Natural killer cell (primary cell): ENCODE results near the gene TBCK. TPM values are rescaled to one million over a fixed set of nuclear protein-coding genes. Genes with fewer than 3 reads are reported as not detected.

ENCODE experiments used
- ATAC-seq, 3 donors: fragments of 150-1000 bp in 2 of 3; fragments of 200-7000 bp in 1 of 3; cut with Tn5 transposase; 1 replicate in 1 of 3; 2 replicates in 2 of 3; pipeline ENCODE4 v1.10.0; 2021; ENCODE audit warnings: mild to moderate bottlenecking in 2 of 3, moderate library complexity in 2 of 3
- DNase-seq, 2 donors: peaks; one replicate each; pipeline versions ENCODE4 v3.0.0 to v3.0.0-alpha.2; 2013 to 2021; ENCODE audit warnings: mixed read lengths in 1 of 2
- H3K27ac ChIP-seq: one replicate; pipeline ENCODE4 v1.5.1; 2013; ENCODE audit warnings: mild to moderate bottlenecking, low read length
- H3K27me3 ChIP-seq: one replicate; pipeline ENCODE4 v1.6.1; 2013; ENCODE audit warnings: low read length; ENCODE audit not compliant: control insufficient read depth, insufficient read depth
- H3K36me3 ChIP-seq: one replicate; pipeline ENCODE4 v1.6.1; 2013; ENCODE audit warnings: low read length; ENCODE audit not compliant: control insufficient read depth, insufficient read depth
- H3K4me1 ChIP-seq: one replicate; pipeline ENCODE4 v1.6.1; 2013; ENCODE audit warnings: low read length; ENCODE audit not compliant: control insufficient read depth, insufficient read depth
- H3K4me3 ChIP-seq: one replicate; pipeline ENCODE4 v1.5.1; 2013; ENCODE audit warnings: low read length
- H3K9me3 ChIP-seq: one replicate; pipeline ENCODE4 v1.6.1; 2013; ENCODE audit warnings: low read length; ENCODE audit not compliant: control insufficient read depth, insufficient read depth
- H3K27ac Mint-ChIP-seq, 2 donors: one replicate each; pipeline ENCODE4 v1.8.0; 2022; ENCODE audit warnings: mild to moderate bottlenecking in 2 of 2, mixed read lengths in 2 of 2, moderate library complexity in 1 of 2
- H3K27me3 Mint-ChIP-seq, 2 donors: one replicate each; pipeline ENCODE4 v1.8.0; 2022; ENCODE audit warnings: low read depth in 2 of 2, mixed read lengths in 2 of 2
- H3K36me3 Mint-ChIP-seq: one replicate; pipeline ENCODE4 v1.8.0; 2022; ENCODE audit warnings: mixed read lengths
- H3K4me1 Mint-ChIP-seq, 2 donors: one replicate each; pipeline ENCODE4 v1.8.0; 2022; ENCODE audit warnings: mixed read lengths in 2 of 2
- H3K4me3 Mint-ChIP-seq: one replicate; pipeline ENCODE4 v1.8.0; 2022; ENCODE audit warnings: mild to moderate bottlenecking, moderate library complexity, mixed read lengths
- H3K9me3 Mint-ChIP-seq, 2 donors: one replicate each; pipeline ENCODE4 v1.8.0; 2022; ENCODE audit warnings: mixed read lengths in 2 of 2
- CTCF ChIP-seq: fragments of 200-600 bp; IDR thresholded peaks from one replicate; pipeline ENCODE4 v1.8.0; 2022; ENCODE audit warnings: antibody characterized with exemption
- WGBS: methylation state at CpG from one replicate; pipeline ENCODE4 v1.1.7; 2013; ENCODE audit warnings: missing lambda C conversion rate; ENCODE audit not compliant: insufficient coverage; 5-methylcytosine and 5-hydroxymethylcytosine counted together
- intact Hi-C: fragments of 100-400 bp; cut with micrococcal nuclease; formaldehyde crosslinking; loops from one replicate; pipeline ENCODE4 v1.14.2; 2022
- total RNA-seq, 4 donors: library from RNA; stranded (reverse); fragments of 120-200 nt in 1 of 4; gene quantifications; one replicate each; pipeline versions ENCODE4 v1.2.3 to v1.2.4, GENCODE V29; 2013 to 2022

TBCK gene
- total RNA-seq, 3 donors from 2014 or later (not counting 1 experiment from before 2014, with no cell fraction given): 49.5 to 78.5 (median 54.2) TPM

DNA sequence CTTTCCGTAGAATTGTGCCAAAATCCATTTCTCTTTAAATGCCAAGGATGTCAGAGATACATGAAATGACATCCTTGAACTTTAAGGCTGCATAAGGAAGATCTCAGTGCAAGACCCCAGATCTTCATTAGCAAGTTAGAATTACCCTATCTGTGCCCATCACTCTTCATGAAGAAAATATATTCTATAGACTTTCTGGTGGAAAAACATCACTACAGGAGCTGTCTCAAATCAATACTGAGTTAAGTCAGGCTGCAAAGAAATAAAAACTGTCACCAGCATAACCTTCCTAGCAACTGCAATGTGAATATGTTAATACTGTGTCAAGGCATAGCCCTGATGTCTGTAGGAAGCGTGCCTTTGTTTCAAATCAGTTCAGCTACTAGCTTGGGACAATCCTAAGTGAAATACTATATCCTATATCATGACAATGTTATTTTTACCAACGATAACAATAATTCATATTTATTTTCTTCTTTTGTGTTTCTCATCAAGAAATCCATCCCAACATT is 173.3 kb downstream of the TBCK start:
- Mint-ChIP-seq H3K4me3 (no peak overlapping the region), H3K4me1 (no peaks in the 10 kb centered on the region), H3K36me3 (peaks cover 13% of the 10 kb centered on the region), H3K27me3 (no peaks in the 10 kb centered on the region), H3K9me3 (peaks cover 3 to 7% of the 10 kb centered on the region in 2 donors), H3K27ac (no peak overlapping the region)
- Histone ChIP-seq H3K4me3 (no peak overlapping the region), H3K9me3 (no peaks in the 10 kb centered on the region), H3K4me1 (no peaks in the 10 kb centered on the region), H3K27me3 (no peaks in the 10 kb centered on the region), H3K27ac (no peak overlapping the region), H3K36me3 (no peaks in the 10 kb centered on the region)
- intact Hi-C loops: no loop called here
- no peak for DNase-seq
- no peak for ATAC-seq
- WGBS: 98% methylated on average over 3 of the region's 3 CpGs
- no peak for TF ChIP-seq CTCF

DNA sequence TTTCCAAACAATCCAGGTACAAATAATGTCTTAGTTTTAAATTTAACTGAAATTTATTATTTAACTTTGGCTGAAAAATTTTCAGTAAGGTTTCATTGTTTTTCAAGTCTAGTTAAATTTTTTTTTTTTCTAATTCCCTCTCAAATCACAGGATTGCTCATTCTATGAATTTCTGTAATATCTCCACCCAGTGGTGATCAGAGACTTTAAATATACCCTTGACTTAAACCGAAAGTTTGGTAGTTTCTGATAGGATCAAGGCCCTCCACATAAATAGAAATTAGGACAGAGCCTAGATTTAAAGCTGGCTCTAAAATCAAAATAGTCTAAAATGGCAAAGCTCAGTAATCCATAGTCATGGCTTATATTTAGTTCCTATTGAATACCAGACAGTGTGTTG is 175.4 kb downstream of the TBCK start:
- no peaks in the 10 kb centered on the region for H3K9me3 ChIP-seq
- ATAC-seq: no peak
- no peak overlapping the region for H3K27ac ChIP-seq
- no peak for DNase-seq
- Mint-ChIP-seq H3K27ac (no peak overlapping the region), H3K4me1 (peaks cover 5 to 6% of the 10 kb centered on the region in 2 donors), H3K27me3 (no peaks in the 10 kb centered on the region), H3K4me3 (no peak overlapping the region), H3K9me3 (no peaks in the 10 kb centered on the region), H3K36me3 (peaks cover 7% of the 10 kb centered on the region)
- 100% methylated on average over 1 of the region's 1 CpG for WGBS
- TF ChIP-seq CTCF: no peak
- intact Hi-C loops: no loop called here
- no peak overlapping the region for H3K4me3 ChIP-seq
- no peaks in the 10 kb centered on the region for H3K27me3 ChIP-seq
- H3K4me1 ChIP-seq: no peaks in the 10 kb centered on the region
- no peaks in the 10 kb centered on the region for H3K36me3 ChIP-seq

DNA sequence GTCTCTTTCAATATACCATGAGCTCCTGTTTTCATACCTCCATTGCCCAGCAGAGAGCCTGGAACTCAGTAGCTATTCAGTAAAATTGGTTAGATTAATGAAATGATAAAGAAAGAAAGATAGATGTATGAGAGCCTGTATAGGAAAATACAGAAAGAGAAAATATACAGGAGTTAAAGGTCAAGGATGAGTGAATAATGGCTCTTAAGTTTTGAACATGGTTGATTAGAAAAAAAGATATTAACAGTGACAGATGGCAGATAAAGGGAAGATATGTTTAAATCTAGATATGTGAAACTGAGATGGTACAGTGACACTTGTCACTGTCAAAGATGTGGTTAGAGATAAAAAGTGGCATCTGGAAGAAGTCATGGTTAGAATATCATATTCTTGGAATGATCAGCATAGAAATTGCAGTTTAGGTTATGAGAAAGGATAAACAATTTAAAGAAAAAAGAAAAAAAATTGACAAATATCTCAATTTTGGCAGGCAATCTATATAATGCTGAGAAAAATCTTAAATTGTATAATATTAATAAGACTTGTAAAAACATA is 179.2 kb downstream of the TBCK start:
- H3K27ac Mint-ChIP-seq: no peak overlapping the region
- peaks cover 5 to 6% of the 10 kb centered on the region in 2 donors for H3K4me1 Mint-ChIP-seq

More for the DNA sequence above, 179.2 kb downstream of the TBCK start:
- H3K27me3 ChIP-seq: no peaks in the 10 kb centered on the region
- no peaks in the 10 kb centered on the region for H3K36me3 ChIP-seq
- H3K9me3 Mint-ChIP-seq: no peaks in the 10 kb centered on the region
- intact Hi-C loops: no loop called here
- DNase-seq: no peak
- H3K4me3 Mint-ChIP-seq: no peak overlapping the region
- no peak overlapping the region for H3K4me3 ChIP-seq
- no peaks in the 10 kb centered on the region for H3K4me1 ChIP-seq
- H3K36me3 Mint-ChIP-seq: peaks cover 7% of the 10 kb centered on the region
- TF ChIP-seq CTCF: no peak
- ATAC-seq: no peak
- H3K27me3 Mint-ChIP-seq: no peaks in the 10 kb centered on the region
- H3K9me3 ChIP-seq: peaks cover 6% of the 10 kb centered on the region
- no peak overlapping the region for H3K27ac ChIP-seq
